Measurements from ENCODE around the gene SLC25A22.

GRCh38 chr11:796565-797295 is 1.4 kb downstream of the SLC25A22 start:
- no peak for TF ChIP-seq CTCF (conservative IDR thresholded peaks at IDR 0.05)
- no peak for TF ChIP-seq ZFX (IDR thresholded peaks at IDR 0.05)

Measured in C4-2B (cell line).